Fibroblast of skin of right quadriceps (primary cell): Measurements from ENCODE around the gene BTRC.
A peak's percentile ranks its signal among the peaks of the same experiment; 100 is the strongest.
"Not testable (repeated sequence)": the region's sequence is repeated elsewhere in the genome, so short reads cannot be mapped to it uniquely, and the experiment has no call there.

Experiments
- DNase-seq: peaks from one replicate; pipeline ENCODE4 v3.0.0-alpha.2; 2013

Gene BTRC

GRCh38 chr10:101351017-101351416 is 2.9 kb upstream of the BTRC start:
- DNase-seq, result no peak

GRCh38 chr10:101351477-101351876 is 2.5 kb upstream of the BTRC start:
- no peak for DNase-seq

GRCh38 chr10:101352857-101353256 is 1.1 kb upstream of the BTRC start:
- not testable (repeated sequence) for DNase-seq

- DNase-seq, result no peak
These were observed 535 bp downstream of the BTRC start for GRCh38 chr10:101354328-101355071.

- no peak for DNase-seq
These were observed 1.2 kb downstream of the BTRC start for GRCh38 chr10:101355072-101355706.

GRCh38 chr10:101356132-101356531 is 2.2 kb downstream of the BTRC start:
- DNase-seq, result no peak

GRCh38 chr10:101357958-101358357 is 4.0 kb downstream of the BTRC start:
- DNase-seq, result no peak

GRCh38 chr10:101358706-101359300 is 4.8 kb downstream of the BTRC start:
- DNase-seq, result peak; percentile 24

GRCh38 chr10:101360090-101360489 is 6.1 kb downstream of the BTRC start:
- DNase-seq, result not testable (repeated sequence)

GRCh38 chr10:101360841-101361240 is 6.9 kb downstream of the BTRC start:
- not testable (repeated sequence) for DNase-seq

GRCh38 chr10:101363850-101364400 is 10.0 kb downstream of the BTRC start:
- DNase-seq, result no peak

- no peak for DNase-seq
These were observed 10.8 kb downstream of the BTRC start for GRCh38 chr10:101364721-101365120.

GRCh38 chr10:101367569-101368453 is 13.8 kb downstream of the BTRC start:
- peak; percentile 76 for DNase-seq

- no peak for DNase-seq
These were observed 19.1 kb downstream of the BTRC start for GRCh38 chr10:101373063-101373462.

GRCh38 chr10:101373993-101374392 is 20.0 kb downstream of the BTRC start:
- DNase-seq, result not testable (repeated sequence)

GRCh38 chr10:101375076-101375475 is 21.1 kb downstream of the BTRC start:
- no peak for DNase-seq

- no peak for DNase-seq
These were observed 25.8 kb downstream of the BTRC start for GRCh38 chr10:101379663-101380352.

GRCh38 chr10:101380353-101381017 is 26.5 kb downstream of the BTRC start:
- DNase-seq, result no peak

- DNase-seq, result no peak
These were observed 32.1 kb downstream of the BTRC start for GRCh38 chr10:101385866-101386658.

- no peak for DNase-seq
These were observed 32.8 kb downstream of the BTRC start for GRCh38 chr10:101386659-101387259.
